ENCODE data around the gene ADGRG1.

The ADGRG1 gene

DNA sequence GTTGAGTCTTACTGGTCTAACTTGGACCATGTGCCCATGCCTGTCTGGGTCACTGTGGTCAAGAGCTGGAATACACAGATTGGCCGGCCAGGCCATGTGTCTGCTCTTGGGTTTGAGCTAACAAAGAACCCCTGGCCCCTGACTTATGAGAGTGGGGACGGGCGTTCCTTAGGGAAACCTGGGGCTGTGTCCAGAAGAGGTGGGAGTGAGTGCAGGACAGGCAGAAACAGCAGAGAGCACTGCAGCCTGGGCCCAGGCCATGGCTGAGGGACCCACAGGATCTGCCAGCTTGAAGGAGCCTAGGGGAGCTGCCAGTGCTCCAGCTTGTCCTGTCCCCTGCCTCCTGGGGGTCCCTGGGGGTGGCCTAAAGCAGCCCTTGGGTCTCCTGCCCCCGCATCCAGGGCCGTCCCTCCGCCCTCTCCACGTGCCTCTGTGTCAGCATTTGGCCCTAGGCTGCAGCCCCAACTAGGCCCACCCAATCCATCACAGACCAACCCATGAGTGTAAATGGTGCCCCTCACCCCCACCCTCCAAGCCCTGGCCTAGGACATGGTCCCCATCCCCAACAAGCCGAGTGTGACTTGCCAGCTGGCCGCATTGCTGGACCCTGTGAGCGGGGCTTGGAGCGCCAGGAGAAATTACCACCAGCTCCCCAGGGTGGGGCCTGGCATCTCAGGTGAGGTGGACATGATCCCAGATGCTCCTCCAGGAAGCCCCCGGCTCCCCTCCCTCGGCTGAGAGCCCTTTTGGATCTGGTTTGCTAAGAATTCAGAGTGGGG, 53.7 kb downstream of the ADGRG1 start:
- Mint-ChIP-seq H3K4me3 (no peak overlapping the region), H3K27ac (no peak overlapping the region), H3K4me1 (ENCODE audit: low read depth) (peaks cover 2% of the 10 kb centered on the region), H3K36me3 (no peaks in the 10 kb centered on the region), H3K27me3 (no peaks in the 10 kb centered on the region), H3K9me3 (ENCODE audit: low read depth) (no peaks in the 10 kb centered on the region)

DNA sequence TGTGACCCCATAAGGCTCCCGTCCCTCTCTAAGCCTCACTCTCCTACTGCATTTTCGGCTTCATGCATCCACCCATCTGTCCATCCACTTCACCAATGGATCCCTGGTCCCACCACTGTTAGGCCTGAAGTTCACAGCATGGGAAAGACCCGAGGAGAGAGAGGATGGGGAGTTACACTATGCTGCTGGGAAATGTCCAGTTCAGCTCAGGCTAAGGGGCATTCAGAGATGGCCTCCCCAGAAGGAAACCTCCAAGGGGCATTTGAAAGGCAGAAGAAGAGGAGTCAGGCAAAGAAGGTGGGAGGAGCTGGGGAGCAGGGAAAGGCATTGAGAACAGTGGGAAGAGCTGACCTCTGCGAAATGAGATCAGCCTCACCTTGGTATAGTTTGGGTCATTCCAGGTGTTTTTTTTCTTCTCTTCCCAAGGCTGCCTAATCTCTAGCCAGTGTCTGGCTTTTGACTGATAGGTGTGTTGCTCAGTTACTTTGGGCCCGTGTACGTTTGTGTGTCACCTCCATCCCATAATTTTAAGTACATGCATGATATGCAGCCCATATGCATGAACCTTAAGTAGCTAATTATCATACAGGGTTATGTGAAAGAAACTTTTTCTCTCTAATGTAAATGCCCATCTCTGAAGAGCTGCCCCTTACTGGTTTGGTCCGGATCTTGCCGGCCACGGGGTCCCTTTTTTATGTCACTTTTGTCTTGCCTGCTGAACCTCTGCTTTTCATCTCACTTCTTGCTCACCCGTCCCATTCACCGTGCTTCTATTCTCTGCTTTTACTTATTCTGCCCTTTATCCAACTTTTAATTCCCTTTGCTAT, 54.6 kb downstream of the ADGRG1 start:
- Mint-ChIP-seq H3K9me3 (ENCODE audit: low read depth) (no peaks in the 10 kb centered on the region), H3K4me1 (ENCODE audit: low read depth) (peaks cover 2% of the 10 kb centered on the region), H3K4me3 (no peak overlapping the region), H3K27ac (no peak overlapping the region), H3K36me3 (no peaks in the 10 kb centered on the region), H3K27me3 (no peaks in the 10 kb centered on the region)

GRCh38 chr16:57683636-57684545, 55.5 kb downstream of the ADGRG1 start:
- H3K4me1 Mint-ChIP-seq (ENCODE audit: low read depth) = peaks cover 6% of the 10 kb centered on the region
- H3K36me3 Mint-ChIP-seq = no peaks in the 10 kb centered on the region
- no peak overlapping the region for H3K27ac Mint-ChIP-seq
- no peaks in the 10 kb centered on the region for H3K9me3 Mint-ChIP-seq (ENCODE audit: low read depth)
- H3K4me3 Mint-ChIP-seq = no peak overlapping the region
- no peaks in the 10 kb centered on the region for H3K27me3 Mint-ChIP-seq

GRCh38 chr16:57684626-57685358, 56.4 kb downstream of the ADGRG1 start:
- Mint-ChIP-seq H3K9me3 (ENCODE audit: low read depth) (no peaks in the 10 kb centered on the region), H3K4me1 (ENCODE audit: low read depth) (peaks cover 15% of the 10 kb centered on the region), H3K27ac (no peak overlapping the region)

GRCh38 chr16:57685633-57686032, 57.2 kb downstream of the ADGRG1 start:
- H3K36me3 Mint-ChIP-seq = no peaks in the 10 kb centered on the region
- no peaks in the 10 kb centered on the region for H3K9me3 Mint-ChIP-seq (ENCODE audit: low read depth)
- no peak overlapping the region for H3K4me3 Mint-ChIP-seq
- peaks cover 18% of the 10 kb centered on the region for H3K4me1 Mint-ChIP-seq (ENCODE audit: low read depth)
- no peak overlapping the region for H3K27ac Mint-ChIP-seq
- H3K27me3 Mint-ChIP-seq = no peaks in the 10 kb centered on the region

More at GRCh38 chr16:57684626-57685358, 56.4 kb downstream of the ADGRG1 start:
- Mint-ChIP-seq H3K27me3 (no peaks in the 10 kb centered on the region), H3K36me3 (no peaks in the 10 kb centered on the region), H3K4me3 (no peak overlapping the region)

- no peaks in the 10 kb centered on the region for H3K9me3 Mint-ChIP-seq (ENCODE audit: low read depth)
- H3K27me3 Mint-ChIP-seq = no peaks in the 10 kb centered on the region
- H3K4me3 Mint-ChIP-seq = no peak overlapping the region
- H3K27ac Mint-ChIP-seq = no peak overlapping the region
- H3K36me3 Mint-ChIP-seq = no peaks in the 10 kb centered on the region
- peaks cover 18% of the 10 kb centered on the region for H3K4me1 Mint-ChIP-seq (ENCODE audit: low read depth)
Observed at GRCh38 chr16:57686577-57686976, 58.1 kb downstream of the ADGRG1 start.

GRCh38 chr16:57687363-57687929, 59.0 kb downstream of the ADGRG1 start:
- Mint-ChIP-seq H3K27ac (peak overlapping the region; percentile 47), H3K27me3 (no peaks in the 10 kb centered on the region), H3K9me3 (ENCODE audit: low read depth) (no peaks in the 10 kb centered on the region), H3K4me1 (ENCODE audit: low read depth) (peaks cover 18% of the 10 kb centered on the region), H3K4me3 (no peak overlapping the region), H3K36me3 (no peaks in the 10 kb centered on the region)

DNA sequence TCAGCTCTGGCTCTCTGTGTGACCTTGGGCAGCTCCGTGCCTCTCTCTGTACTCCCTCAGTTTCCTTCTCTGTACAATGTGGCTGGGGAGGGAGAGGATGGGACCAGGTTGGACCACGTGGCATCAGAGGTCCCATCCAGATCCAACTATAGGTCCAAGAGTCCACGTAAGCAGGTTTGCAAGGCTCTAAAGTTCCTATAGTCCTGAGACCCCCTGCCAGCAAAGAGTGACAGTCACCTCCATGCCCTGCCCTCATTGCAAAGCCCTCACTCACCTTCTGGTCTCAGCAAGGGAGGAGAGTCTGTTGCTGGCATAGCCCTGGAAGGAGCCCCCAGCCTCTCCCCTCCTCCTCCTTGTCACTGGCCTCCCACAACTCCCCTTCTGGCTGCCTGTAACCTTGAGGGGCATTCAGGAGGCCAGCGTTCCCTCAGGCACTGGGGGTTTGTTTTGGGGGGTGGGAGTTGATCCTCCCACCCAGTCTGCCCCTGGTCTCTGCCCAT, 60.1 kb downstream of the ADGRG1 start:
- H3K9me3 Mint-ChIP-seq (ENCODE audit: low read depth) = no peaks in the 10 kb centered on the region
- peaks cover 18% of the 10 kb centered on the region for H3K4me1 Mint-ChIP-seq (ENCODE audit: low read depth)
- no peaks in the 10 kb centered on the region for H3K36me3 Mint-ChIP-seq
- no peaks in the 10 kb centered on the region for H3K27me3 Mint-ChIP-seq
- H3K27ac Mint-ChIP-seq = peak overlapping the region; percentile 22
- no peak overlapping the region for H3K4me3 Mint-ChIP-seq

DNA sequence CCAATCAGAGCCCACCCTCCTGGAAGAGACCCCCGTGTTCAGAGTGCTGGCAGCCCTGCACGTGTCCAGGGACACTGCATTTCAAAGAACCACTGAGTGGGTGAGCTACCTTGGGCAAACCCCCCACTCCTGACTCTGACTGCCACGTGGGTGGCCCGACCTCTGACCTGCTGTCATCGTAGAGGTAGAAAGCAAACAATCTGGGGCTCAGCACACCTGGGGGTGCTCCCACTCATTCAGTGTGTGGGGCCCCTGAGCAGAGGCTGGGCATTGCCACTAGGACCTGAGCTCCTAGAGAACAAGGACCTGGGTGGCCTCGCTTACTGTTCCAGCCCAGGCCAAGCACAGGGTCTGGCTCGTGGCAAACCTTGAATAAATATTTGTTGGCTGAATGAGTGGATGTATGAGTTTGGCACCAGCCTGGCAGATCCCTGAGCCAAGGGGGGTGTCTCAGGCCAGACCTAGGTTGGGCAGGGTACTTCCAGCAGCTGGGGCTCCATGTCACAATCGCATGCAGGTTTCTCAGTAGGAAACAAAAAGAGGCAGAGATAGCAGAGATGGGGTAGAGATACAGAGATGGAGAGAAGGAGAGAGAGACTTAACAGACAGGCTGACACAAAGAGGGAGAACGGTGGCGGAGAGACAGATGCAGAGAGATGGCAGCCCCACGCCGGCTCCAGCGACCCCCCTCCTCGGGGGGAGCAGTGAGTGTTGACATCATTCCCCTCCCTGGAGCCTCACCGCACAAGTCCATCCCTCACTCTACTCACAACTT, 60.7 kb downstream of the ADGRG1 start:
- H3K36me3 Mint-ChIP-seq = no peaks in the 10 kb centered on the region
- peak overlapping the region; percentile 84 for H3K27ac Mint-ChIP-seq
- H3K9me3 Mint-ChIP-seq (ENCODE audit: low read depth) = no peaks in the 10 kb centered on the region
- H3K4me1 Mint-ChIP-seq (ENCODE audit: low read depth) = peaks cover 18% of the 10 kb centered on the region
- H3K4me3 Mint-ChIP-seq = peak overlapping the region; percentile 56
- H3K27me3 Mint-ChIP-seq = no peaks in the 10 kb centered on the region

GRCh38 chr16:57689762-57690558, 61.5 kb downstream of the ADGRG1 start:
- Mint-ChIP-seq H3K4me3 (peak overlapping the region; percentile 56), H3K36me3 (no peaks in the 10 kb centered on the region), H3K4me1 (ENCODE audit: low read depth) (peaks cover 23% of the 10 kb centered on the region), H3K27ac (peak overlapping the region; percentile 84), H3K27me3 (no peaks in the 10 kb centered on the region), H3K9me3 (ENCODE audit: low read depth) (no peaks in the 10 kb centered on the region)

- H3K4me1 Mint-ChIP-seq (ENCODE audit: low read depth) = peaks cover 28% of the 10 kb centered on the region
- H3K36me3 Mint-ChIP-seq = no peaks in the 10 kb centered on the region
- H3K4me3 Mint-ChIP-seq = no peak overlapping the region
- no peak overlapping the region for H3K27ac Mint-ChIP-seq
- no peaks in the 10 kb centered on the region for H3K9me3 Mint-ChIP-seq (ENCODE audit: low read depth)
- H3K27me3 Mint-ChIP-seq = no peaks in the 10 kb centered on the region
Observed at GRCh38 chr16:57690782-57691471, 62.5 kb downstream of the ADGRG1 start.

DNA sequence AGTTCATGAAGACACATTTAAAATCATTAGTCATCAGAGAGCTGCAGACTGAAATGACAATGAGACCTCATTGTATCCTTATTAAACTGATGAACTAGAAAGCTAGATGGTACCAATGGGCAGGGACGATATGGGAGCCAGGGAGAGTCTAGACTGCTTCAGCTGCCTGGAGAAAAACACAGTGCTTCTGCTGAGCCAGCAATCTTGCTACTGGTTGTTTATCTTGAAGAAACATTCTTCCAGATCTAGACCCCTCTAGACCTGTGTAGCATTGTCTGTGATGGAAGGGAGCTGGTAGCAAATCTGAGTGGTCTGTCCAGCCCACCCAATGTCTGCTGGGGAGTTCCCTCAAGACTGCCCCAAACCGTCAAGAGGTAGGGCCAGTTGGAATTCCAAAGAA, 64.2 kb downstream of the ADGRG1 start:
- Mint-ChIP-seq H3K36me3 (no peaks in the 10 kb centered on the region), H3K27ac (no peak overlapping the region), H3K4me3 (no peak overlapping the region), H3K27me3 (no peaks in the 10 kb centered on the region), H3K9me3 (ENCODE audit: low read depth) (no peaks in the 10 kb centered on the region), H3K4me1 (ENCODE audit: low read depth) (peaks cover 28% of the 10 kb centered on the region)

All from activated naive CD8-positive, alpha-beta T cell (primary cell).